GM12878 (cell line): ENCODE results near the gene ZNF473.

Experiments
- EP300 ChIP-seq, 2 experiments: fragments of 150-350 bp in 1 of 2; IDR thresholded peaks; 2 replicates each; pipeline ENCODE4 v1.6.1; 2011 to 2012; ENCODE audit warnings: low read depth in 2 of 2, low read length in 2 of 2, borderline replicate concordance in 1 of 2, improper control_type of control experiment in 1 of 2, inconsistent platforms in 1 of 2; ENCODE audit not compliant: control insufficient read depth in 1 of 2
- HCFC1 ChIP-seq: fragments of 150-350 bp; IDR thresholded peaks from 2 replicates; pipeline ENCODE4 v1.6.1; 2014; ENCODE audit warnings: low read length
- IKZF1 ChIP-seq: fragments of 450-650 bp; conservative IDR thresholded peaks from 2 replicates; pipeline ENCODE4 v1.6.1; 2017; ENCODE audit warnings: antibody characterized with exemption, mild to moderate bottlenecking
- JUND ChIP-seq: IDR thresholded peaks from 2 replicates; pipeline ENCODE4 v1.6.1; 2012; ENCODE audit warnings: low read depth, mild to moderate bottlenecking, low read length, improper control_type of control experiment, moderate library complexity
- NR2C1 ChIP-seq: fragments of 450-650 bp; IDR thresholded peaks from 2 replicates; pipeline ENCODE4 v1.6.1; 2017; ENCODE audit warnings: antibody characterized with exemption, mild to moderate bottlenecking, moderate library complexity
- RCOR1 ChIP-seq: conservative IDR thresholded peaks from 2 replicates; pipeline ENCODE4 v1.6.1; 2012; ENCODE audit warnings: low read depth, low read length, improper control_type of control experiment
- TCF12 ChIP-seq: IDR thresholded peaks from 2 replicates; pipeline ENCODE4 v1.6.1; 2011; ENCODE audit warnings: low read depth, mild to moderate bottlenecking, low read length
- YY1 ChIP-seq: IDR thresholded peaks from 2 replicates; pipeline ENCODE4 v1.6.1; 2011; ENCODE audit warnings: low read depth, mild to moderate bottlenecking, low read length
- TF ChIP-seq, protein P1 (sequence below), 3 experiments: IDR thresholded peaks in 2 of 3; conservative IDR thresholded peaks in 1 of 3; 2 replicates each; pipeline ENCODE4 v1.5.1; 2011; ENCODE audit warnings: low read depth in 3 of 3, low read length in 3 of 3, mild to moderate bottlenecking in 3 of 3, control low read depth in 2 of 3, moderate library complexity in 2 of 3, inconsistent platforms in 1 of 3, mixed read lengths in 1 of 3; ENCODE audit not compliant: control insufficient read depth in 2 of 3, insufficient read depth in 1 of 3; ENCODE audit errors: extremely low read depth in 1 of 3
- TF ChIP-seq, protein P2 (sequence below): IDR thresholded peaks from 2 replicates; pipeline ENCODE4 v1.6.1; 2012; ENCODE audit warnings: low read depth, low read length, improper control_type of control experiment
- TF ChIP-seq, protein P3 (sequence below): IDR thresholded peaks from 2 replicates; pipeline ENCODE4 v1.6.1; 2011; ENCODE audit warnings: low read depth, low read length, improper control_type of control experiment, borderline replicate concordance
- TF ChIP-seq, protein P4 (sequence below): fragments of 450-650 bp; IDR thresholded peaks from 2 replicates; pipeline ENCODE4 v1.6.1; 2018; ENCODE audit warnings: mild to moderate bottlenecking, low read depth, moderate library complexity; ENCODE audit not compliant: partially characterized antibody
- TF ChIP-seq, protein P5 (sequence below): IDR thresholded peaks from 2 replicates; pipeline ENCODE4 v1.6.1; 2012; ENCODE audit warnings: mild to moderate bottlenecking, low read depth, low read length
- TF ChIP-seq, protein P6 (sequence below): IDR thresholded peaks from 2 replicates; pipeline ENCODE4 v1.6.1; 2011; ENCODE audit warnings: borderline replicate concordance, low read depth, mild to moderate bottlenecking, moderate library complexity, mixed read lengths, low read length; ENCODE audit not compliant: insufficient read depth; ENCODE audit errors: extremely low read length

DNA sequence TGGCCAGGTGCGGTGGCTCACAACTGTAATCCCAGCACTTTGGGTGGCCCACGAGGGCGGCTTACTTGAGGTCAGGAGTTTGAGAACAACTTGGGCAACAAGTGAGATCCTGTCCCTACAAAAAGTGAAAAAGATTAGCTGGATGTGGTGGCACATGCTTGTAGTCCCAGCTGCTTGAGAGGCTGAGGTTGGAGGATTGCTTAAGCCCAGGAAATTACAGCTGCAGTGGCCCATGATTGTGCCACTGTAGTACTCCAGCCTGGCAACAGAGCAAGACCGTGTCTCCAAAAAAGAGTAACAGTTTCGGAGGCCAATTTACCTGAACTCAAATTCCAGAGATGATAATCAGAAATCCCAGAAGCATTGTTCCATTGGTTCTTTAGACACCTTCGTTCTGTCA lies 4.4 kb downstream of the ZNF473 start:
- TF ChIP-seq, protein P1, sequence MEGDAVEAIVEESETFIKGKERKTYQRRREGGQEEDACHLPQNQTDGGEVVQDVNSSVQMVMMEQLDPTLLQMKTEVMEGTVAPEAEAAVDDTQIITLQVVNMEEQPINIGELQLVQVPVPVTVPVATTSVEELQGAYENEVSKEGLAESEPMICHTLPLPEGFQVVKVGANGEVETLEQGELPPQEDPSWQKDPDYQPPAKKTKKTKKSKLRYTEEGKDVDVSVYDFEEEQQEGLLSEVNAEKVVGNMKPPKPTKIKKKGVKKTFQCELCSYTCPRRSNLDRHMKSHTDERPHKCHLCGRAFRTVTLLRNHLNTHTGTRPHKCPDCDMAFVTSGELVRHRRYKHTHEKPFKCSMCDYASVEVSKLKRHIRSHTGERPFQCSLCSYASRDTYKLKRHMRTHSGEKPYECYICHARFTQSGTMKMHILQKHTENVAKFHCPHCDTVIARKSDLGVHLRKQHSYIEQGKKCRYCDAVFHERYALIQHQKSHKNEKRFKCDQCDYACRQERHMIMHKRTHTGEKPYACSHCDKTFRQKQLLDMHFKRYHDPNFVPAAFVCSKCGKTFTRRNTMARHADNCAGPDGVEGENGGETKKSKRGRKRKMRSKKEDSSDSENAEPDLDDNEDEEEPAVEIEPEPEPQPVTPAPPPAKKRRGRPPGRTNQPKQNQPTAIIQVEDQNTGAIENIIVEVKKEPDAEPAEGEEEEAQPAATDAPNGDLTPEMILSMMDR (IDR thresholded peaks at IDR 0.05 in 2 of 3, conservative IDR thresholded peaks at IDR 0.05 in 1 of 3; ENCODE audit: control insufficient read depth in 2 of 3, extremely low read depth in 1 of 3, insufficient read depth in 1 of 3, low read depth in 3 of 3, low read length in 3 of 3), result no peak
- TF ChIP-seq IKZF1, result no peak
- no peak for TF ChIP-seq YY1
- TF ChIP-seq, protein P2, sequence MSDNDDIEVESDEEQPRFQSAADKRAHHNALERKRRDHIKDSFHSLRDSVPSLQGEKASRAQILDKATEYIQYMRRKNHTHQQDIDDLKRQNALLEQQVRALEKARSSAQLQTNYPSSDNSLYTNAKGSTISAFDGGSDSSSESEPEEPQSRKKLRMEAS, result no peak
- TF ChIP-seq, protein P3, sequence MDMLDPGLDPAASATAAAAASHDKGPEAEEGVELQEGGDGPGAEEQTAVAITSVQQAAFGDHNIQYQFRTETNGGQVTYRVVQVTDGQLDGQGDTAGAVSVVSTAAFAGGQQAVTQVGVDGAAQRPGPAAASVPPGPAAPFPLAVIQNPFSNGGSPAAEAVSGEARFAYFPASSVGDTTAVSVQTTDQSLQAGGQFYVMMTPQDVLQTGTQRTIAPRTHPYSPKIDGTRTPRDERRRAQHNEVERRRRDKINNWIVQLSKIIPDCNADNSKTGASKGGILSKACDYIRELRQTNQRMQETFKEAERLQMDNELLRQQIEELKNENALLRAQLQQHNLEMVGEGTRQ, result no peak
- TF ChIP-seq, protein P4, sequence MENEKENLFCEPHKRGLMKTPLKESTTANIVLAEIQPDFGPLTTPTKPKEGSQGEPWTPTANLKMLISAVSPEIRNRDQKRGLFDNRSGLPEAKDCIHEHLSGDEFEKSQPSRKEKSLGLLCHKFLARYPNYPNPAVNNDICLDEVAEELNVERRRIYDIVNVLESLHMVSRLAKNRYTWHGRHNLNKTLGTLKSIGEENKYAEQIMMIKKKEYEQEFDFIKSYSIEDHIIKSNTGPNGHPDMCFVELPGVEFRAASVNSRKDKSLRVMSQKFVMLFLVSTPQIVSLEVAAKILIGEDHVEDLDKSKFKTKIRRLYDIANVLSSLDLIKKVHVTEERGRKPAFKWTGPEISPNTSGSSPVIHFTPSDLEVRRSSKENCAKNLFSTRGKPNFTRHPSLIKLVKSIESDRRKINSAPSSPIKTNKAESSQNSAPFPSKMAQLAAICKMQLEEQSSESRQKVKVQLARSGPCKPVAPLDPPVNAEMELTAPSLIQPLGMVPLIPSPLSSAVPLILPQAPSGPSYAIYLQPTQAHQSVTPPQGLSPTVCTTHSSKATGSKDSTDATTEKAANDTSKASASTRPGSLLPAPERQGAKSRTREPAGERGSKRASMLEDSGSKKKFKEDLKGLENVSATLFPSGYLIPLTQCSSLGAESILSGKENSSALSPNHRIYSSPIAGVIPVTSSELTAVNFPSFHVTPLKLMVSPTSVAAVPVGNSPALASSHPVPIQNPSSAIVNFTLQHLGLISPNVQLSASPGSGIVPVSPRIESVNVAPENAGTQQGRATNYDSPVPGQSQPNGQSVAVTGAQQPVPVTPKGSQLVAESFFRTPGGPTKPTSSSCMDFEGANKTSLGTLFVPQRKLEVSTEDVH, result no peak
- no peak for TF ChIP-seq JUND
- TF ChIP-seq HCFC1, result no peak
- no peak for TF ChIP-seq RCOR1
- TF ChIP-seq NR2C1, result no peak
- TF ChIP-seq, protein P5, sequence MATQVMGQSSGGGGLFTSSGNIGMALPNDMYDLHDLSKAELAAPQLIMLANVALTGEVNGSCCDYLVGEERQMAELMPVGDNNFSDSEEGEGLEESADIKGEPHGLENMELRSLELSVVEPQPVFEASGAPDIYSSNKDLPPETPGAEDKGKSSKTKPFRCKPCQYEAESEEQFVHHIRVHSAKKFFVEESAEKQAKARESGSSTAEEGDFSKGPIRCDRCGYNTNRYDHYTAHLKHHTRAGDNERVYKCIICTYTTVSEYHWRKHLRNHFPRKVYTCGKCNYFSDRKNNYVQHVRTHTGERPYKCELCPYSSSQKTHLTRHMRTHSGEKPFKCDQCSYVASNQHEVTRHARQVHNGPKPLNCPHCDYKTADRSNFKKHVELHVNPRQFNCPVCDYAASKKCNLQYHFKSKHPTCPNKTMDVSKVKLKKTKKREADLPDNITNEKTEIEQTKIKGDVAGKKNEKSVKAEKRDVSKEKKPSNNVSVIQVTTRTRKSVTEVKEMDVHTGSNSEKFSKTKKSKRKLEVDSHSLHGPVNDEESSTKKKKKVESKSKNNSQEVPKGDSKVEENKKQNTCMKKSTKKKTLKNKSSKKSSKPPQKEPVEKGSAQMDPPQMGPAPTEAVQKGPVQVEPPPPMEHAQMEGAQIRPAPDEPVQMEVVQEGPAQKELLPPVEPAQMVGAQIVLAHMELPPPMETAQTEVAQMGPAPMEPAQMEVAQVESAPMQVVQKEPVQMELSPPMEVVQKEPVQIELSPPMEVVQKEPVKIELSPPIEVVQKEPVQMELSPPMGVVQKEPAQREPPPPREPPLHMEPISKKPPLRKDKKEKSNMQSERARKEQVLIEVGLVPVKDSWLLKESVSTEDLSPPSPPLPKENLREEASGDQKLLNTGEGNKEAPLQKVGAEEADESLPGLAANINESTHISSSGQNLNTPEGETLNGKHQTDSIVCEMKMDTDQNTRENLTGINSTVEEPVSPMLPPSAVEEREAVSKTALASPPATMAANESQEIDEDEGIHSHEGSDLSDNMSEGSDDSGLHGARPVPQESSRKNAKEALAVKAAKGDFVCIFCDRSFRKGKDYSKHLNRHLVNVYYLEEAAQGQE, result no peak
- TF ChIP-seq TCF12, result no peak
- TF ChIP-seq EP300 (IDR thresholded peaks at IDR 0.05; ENCODE audit: borderline replicate concordance in 1 of 2, control insufficient read depth in 1 of 2, low read depth in 2 of 2, low read length in 2 of 2), result no peak
- TF ChIP-seq, protein P6, sequence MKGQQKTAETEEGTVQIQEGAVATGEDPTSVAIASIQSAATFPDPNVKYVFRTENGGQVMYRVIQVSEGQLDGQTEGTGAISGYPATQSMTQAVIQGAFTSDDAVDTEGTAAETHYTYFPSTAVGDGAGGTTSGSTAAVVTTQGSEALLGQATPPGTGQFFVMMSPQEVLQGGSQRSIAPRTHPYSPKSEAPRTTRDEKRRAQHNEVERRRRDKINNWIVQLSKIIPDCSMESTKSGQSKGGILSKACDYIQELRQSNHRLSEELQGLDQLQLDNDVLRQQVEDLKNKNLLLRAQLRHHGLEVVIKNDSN, result no peak
